ENCODE data around the gene IRX2.

DNA sequence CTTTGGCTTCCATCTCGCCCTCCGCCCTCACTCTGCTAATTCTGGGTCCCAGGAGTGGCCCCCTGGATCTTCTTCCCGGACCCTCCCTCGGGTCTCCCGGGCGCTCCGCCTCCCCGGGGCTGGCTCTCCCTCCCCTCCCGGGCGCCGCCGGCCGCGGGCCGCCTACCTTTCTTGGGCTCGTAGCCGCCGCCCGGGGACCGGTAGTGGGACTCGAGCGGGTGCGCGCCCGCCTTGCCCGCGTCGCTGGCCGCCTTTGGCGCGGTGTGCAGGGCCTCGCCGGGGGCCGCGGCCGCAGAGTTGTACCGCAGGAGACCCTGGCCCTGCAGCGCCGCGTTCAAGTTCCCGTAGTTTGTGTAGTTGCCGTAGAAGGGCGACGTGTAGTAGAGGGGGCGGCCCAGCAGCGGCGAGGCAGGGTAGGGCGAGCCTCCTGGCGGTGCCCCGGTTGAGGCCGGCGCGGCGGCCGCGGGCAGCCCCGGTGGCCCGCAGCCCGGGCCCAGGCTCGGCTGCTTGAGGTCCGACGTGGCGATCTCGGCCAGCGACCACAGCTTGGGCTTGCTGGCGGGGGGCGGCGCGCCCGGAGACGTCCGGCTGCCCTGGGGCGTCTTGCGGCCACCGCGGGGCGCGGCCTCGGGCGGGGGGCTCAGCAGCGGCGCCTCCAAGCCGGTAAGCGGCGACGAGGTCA is 3.2 kb downstream of the IRX2 start:
- TF ChIP-seq CTCF (IDR thresholded peaks at IDR 0.05) (no peak), EP300 (IDR thresholded peaks at IDR 0.05; ENCODE audit: low read depth) (no peak), POLR2AphosphoS5 (IDR thresholded peaks at IDR 0.05) (no peak)

Data from transverse colon (tissue), 4 donors.